EL (cell line): Measurements from ENCODE around the gene MRPL55.

Source experiments
- DNase-seq: peaks from one replicate; pipeline ENCODE4 v3.0.0-alpha.2; 2016

The MRPL55 gene

GRCh38 chr1:228147151-228147693 is 38.1 kb upstream of the MRPL55 start:
- no peak for DNase-seq

- DNase-seq: no peak
Observed at GRCh38 chr1:228146417-228147150, 37.5 kb upstream of the MRPL55 start.

GRCh38 chr1:228145463-228146416 is 36.6 kb upstream of the MRPL55 start:
- no peak for DNase-seq

- DNase-seq: no peak
Observed at GRCh38 chr1:228144993-228145343, 35.9 kb upstream of the MRPL55 start.

GRCh38 chr1:228144193-228144992 is 35.3 kb upstream of the MRPL55 start:
- DNase-seq: no peak

- DNase-seq: no peak
Observed at GRCh38 chr1:228143480-228144192, 34.5 kb upstream of the MRPL55 start.

DNA sequence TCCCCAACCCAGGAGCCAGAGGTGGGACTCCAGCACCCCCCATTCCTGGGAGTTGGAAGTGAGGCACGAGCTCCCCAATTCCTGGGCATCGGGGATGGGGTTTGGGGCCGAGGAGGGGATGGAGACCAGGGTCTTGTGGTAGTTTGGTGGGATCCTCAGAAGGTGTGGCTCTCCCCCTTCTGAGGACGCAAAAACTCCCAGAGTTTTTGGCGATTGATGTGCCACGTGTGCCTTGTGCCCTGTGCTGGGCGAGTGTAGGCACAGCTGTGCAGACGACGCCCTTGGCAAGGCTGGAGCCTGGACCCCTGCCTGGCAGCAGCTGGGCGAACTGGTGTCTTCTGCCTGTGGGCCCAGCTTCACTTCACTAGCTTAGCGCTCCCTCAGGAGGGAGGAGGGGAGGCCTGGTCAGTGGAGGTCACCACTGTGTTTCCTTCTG is 33.6 kb upstream of the MRPL55 start:
- DNase-seq: no peak

- no peak for DNase-seq
Observed at GRCh38 chr1:228142155-228142691, 33.1 kb upstream of the MRPL55 start.

- DNase-seq: peak; percentile 67
Observed at GRCh38 chr1:228141226-228142044, 32.3 kb upstream of the MRPL55 start.

DNA sequence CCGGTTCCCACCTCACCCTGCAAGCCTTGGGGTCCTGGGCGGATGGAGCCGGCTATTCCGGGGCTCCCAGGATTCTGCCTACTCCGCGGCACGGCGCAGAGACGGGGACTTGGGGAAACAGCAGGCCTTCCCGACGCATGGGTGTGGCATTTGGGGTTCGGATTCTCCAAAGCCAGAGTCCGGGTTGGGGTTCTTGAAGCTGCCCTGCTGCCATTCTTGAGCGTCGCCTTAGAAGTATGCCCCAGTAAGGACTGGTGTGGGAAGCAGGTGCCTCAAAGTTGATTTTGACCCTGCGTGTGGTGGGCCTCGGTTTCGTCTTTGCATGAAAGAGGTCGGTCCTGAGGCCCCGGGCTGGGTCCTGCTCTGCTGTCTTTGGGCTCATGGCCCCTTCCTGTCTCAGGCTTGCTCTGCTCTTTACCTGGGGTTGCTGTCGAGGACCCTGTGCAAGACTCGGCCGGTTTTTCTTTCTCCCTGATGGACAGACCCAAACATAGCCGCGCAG is 31.7 kb upstream of the MRPL55 start:
- no peak for DNase-seq

DNA sequence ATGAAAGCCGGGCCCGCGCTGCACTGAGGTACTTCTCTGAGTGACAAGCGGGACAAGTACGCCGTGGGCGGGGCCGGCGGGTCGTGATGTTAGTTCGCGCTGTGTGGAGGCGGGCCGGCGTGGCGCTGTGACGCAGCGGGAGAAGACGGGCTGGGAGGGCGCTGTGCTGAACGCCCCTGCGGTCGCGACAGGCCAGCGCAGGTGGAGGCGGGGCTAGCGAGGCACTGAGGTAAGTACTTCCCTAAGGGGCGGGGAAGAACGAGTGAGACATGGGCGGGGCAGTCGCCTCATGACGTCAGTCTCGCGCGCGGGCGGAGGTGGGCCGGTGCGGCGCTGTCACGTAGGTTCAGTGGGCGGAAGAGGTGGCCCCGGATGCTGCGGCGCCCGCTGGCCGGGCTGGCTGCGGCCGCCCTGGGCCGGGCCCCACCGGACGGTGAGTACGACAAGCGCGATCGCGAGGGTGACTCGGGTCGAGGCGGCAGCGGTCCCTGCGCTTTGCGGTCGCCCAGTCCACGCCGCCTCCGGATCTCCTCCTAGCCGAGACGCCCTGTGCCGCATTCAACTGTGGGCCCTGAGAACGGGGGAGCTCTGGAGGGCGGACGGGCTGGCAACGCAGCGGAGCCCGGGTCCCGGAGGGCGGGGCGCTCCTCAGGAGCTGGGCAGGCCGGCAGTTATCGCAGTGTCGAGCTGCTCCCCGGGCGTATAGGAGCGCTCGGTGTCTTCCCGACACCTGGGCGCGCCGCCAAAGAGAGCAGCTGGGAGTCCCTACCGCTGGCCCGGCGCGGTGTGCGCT is 31.0 kb upstream of the MRPL55 start, which contains the start of gene GUK1:
Gene GUK1 (plus strand): TSS at position 349 of the 793 bp plus-strand sequence. CDS start 24 bp downstream, at position 373.
- peak; percentile 100 for DNase-seq

DNA sequence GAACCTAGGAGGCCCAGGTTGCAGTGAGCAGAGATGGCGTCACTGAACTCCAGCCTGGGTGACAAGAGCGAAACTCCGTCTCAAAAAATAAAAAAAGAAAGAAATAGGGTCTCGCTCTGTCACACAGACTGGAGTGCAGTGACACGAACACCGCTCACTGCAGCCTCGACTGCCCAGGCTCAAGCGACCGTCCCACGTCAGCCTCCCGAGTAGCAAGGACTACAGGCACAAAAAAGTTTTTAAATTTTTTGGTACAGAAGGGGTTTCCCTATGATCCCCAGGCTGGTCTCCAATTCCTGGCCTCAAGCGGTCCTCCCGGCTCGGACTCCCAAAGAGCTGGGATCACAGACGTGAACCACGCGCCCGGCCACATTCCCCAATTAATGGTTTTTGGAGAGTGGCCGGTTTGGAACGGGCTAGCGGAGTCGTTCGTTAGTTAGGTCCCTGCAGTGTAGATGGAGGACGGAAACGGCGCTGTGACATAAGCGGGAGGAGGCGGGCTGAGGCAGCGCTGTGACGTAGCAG is 30.4 kb upstream of the MRPL55 start:
- DNase-seq: no peak

DNA sequence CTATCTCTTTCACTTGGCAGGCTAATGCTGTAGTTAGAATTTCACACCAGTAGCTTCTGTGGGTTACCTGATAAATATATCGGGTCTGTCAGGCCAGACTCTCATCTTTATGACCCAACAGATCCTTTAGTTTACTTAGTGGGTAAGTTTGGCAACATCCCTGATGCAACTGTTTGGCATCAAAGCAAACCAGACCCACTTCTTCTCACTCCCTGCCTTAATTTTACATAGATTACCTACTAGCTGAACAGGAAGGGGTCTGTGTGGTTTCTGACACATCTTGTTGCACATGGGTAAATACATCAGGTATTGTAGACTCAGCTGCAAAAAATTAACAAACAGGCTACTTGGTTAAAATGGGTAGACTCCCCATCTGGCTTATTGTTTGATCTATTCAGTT is 27.8 kb upstream of the MRPL55 start:
- DNase-seq: no peak

- no peak for DNase-seq
Observed at GRCh38 chr1:228134591-228134990, 25.5 kb upstream of the MRPL55 start.

GRCh38 chr1:228131766-228132165 is 22.7 kb upstream of the MRPL55 start:
- no peak for DNase-seq

DNA sequence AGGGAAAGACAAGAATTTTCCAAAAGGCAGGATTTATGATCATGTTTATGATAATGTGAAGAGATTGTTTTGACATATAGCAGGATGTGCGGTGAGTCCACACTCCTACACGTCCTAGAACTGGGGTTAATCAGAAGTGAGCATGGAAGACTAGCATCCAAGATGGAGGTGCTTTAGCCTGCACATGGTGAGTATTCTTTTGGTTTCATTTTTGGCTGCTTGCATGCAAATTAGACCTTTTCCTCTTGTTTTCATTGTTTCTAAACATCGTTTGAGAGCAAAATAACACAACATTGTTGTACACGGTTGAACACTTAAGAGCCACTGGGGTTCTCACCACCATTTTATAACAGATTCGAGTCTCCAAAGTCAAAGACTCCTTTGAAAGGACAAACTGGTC is 16.1 kb upstream of the MRPL55 start:
- no peak for DNase-seq

GRCh38 chr1:228123505-228123904 is 14.4 kb upstream of the MRPL55 start:
- no peak for DNase-seq

DNA sequence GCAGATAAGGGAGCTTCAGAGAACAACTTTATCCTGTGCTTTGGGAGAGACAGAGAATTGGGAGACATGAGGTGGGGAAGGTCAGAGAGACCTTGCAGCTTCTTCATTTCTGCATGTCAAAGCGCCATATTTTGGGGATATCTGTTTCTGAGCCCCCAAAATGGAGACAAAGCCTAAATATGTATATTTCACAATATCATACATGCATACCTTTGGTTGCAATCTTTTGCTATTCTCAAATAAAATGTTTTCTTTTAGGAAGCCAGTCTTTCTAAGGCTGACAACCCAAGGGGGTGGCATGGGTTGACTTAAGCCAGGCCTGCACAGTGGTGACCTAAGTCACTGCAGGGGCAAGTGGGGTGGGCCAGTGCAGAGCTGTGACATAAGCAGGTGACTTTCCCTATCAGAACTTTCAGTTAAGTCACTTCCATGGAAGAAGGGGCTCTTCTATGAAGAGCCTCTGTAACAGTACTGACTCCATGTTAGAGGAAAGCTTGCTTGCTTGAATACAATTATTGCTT is 13.9 kb upstream of the MRPL55 start:
- no peak for DNase-seq

- no peak for DNase-seq
Observed at GRCh38 chr1:228120857-228121489, 11.9 kb upstream of the MRPL55 start.
